Keratinocyte (primary cell): Measurements from ENCODE around the gene BOD1.

Experiments used
- EZH2 ChIP-seq: IDR thresholded peaks from one replicate; pipeline ENCODE4 v1.6.1; 2012; ENCODE audit warnings: inconsistent platforms, mild to moderate bottlenecking, low read length, moderate library complexity
- TF ChIP-seq, protein P1 (sequence below), 3 experiments: IDR thresholded peaks in 1 of 3; conservative IDR thresholded peaks in 1 of 3; optimal IDR thresholded peaks in 1 of 3; 2 replicates in 2 of 3; 3 replicates in 1 of 3; pipeline versions ENCODE3 to v1.5.1; 2011; ENCODE audit warnings: low read length in 3 of 3, mild to moderate bottlenecking in 3 of 3, moderate library complexity in 2 of 3, control low read depth in 1 of 3, inconsistent platforms in 1 of 3; ENCODE audit not compliant: insufficient read depth in 2 of 3; ENCODE audit errors: extremely low read depth in 1 of 3

DNA sequence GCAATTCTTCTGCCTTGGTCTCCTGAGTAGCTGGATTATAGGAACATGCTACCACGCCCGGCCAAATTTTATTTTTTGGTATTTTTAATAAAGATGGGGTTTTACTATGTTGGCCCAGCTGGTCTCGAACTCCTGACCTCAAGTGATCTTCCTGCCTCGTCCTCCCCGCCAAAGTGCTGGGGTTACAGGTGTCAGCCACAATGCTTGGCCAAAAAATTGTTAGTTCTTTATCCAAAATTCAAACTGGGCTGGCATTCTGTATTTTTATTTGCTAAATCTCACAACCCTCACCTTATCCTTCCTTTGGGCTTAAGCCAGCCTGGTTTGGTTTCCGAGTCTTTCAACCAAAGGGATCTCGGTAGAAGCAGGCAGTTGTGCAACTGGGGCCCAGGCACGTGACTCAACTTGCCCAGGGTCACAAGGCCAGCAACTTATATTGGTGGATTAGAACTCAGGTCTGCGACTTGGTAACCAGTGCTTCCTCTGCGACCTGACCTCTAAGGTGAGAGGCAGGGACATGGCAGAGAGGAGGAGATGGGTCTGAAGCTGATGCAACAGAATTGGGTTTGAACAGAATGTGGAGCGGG, 26.5 kb upstream of the BOD1 start:
- TF ChIP-seq, protein P1, sequence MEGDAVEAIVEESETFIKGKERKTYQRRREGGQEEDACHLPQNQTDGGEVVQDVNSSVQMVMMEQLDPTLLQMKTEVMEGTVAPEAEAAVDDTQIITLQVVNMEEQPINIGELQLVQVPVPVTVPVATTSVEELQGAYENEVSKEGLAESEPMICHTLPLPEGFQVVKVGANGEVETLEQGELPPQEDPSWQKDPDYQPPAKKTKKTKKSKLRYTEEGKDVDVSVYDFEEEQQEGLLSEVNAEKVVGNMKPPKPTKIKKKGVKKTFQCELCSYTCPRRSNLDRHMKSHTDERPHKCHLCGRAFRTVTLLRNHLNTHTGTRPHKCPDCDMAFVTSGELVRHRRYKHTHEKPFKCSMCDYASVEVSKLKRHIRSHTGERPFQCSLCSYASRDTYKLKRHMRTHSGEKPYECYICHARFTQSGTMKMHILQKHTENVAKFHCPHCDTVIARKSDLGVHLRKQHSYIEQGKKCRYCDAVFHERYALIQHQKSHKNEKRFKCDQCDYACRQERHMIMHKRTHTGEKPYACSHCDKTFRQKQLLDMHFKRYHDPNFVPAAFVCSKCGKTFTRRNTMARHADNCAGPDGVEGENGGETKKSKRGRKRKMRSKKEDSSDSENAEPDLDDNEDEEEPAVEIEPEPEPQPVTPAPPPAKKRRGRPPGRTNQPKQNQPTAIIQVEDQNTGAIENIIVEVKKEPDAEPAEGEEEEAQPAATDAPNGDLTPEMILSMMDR (optimal IDR thresholded peaks at IDR 0.05 in 1 of 3, IDR thresholded peaks at IDR 0.05 in 1 of 3, conservative IDR thresholded peaks at IDR 0.05 in 1 of 3; ENCODE audit: extremely low read depth in 1 of 3, insufficient read depth in 2 of 3, low read length in 3 of 3) = no peak
- no peak for TF ChIP-seq EZH2
